Liver (tissue), 3 donors: ENCODE measurements around the gene CELF2.

ENCODE experiments used
- CTCF ChIP-seq: fragments of 150-350 bp; IDR thresholded peaks from 2 replicates; pipeline ENCODE4 v1.5.1; 2017; ENCODE audit warnings: improper control_type of control experiment, low read depth, low read length; ENCODE audit not compliant: missing input control
- EGR1 ChIP-seq, 2 donors: IDR thresholded peaks; 2 replicates each; pipeline ENCODE4 v1.6.1; 2016 to 2018; ENCODE audit warnings: antibody characterized with exemption in 2 of 2, low read depth in 2 of 2
- GABPA ChIP-seq, 2 donors: IDR thresholded peaks in 1 of 2; conservative IDR thresholded peaks in 1 of 2; 2 replicates each; pipeline ENCODE4 v1.6.1; 2016; ENCODE audit warnings: antibody characterized with exemption in 2 of 2, mild to moderate bottlenecking in 1 of 2, moderate library complexity in 1 of 2
- JUND ChIP-seq, 2 donors: IDR thresholded peaks; 2 replicates each; pipeline ENCODE4 v1.6.1; 2016; ENCODE audit warnings: antibody characterized with exemption in 2 of 2
- NR2F2 ChIP-seq: IDR thresholded peaks from 2 replicates; pipeline ENCODE4 v1.6.1; 2016; ENCODE audit warnings: antibody characterized with exemption
- RAD21 ChIP-seq, 2 donors: IDR thresholded peaks; 2 replicates each; pipeline ENCODE4 v1.6.1; 2016; ENCODE audit warnings: antibody characterized with exemption in 2 of 2, mild to moderate bottlenecking in 2 of 2
- SP1 ChIP-seq: IDR thresholded peaks from 2 replicates; pipeline ENCODE4 v1.6.1; 2018; ENCODE audit warnings: antibody characterized with exemption, mild to moderate bottlenecking
- TAF1 ChIP-seq: conservative IDR thresholded peaks from 2 replicates; pipeline ENCODE4 v1.6.1; 2016; ENCODE audit warnings: antibody characterized with exemption, mild to moderate bottlenecking
- YY1 ChIP-seq: IDR thresholded peaks from 2 replicates; pipeline ENCODE4 v1.6.1; 2016; ENCODE audit warnings: antibody characterized with exemption, mild to moderate bottlenecking
- TF ChIP-seq, protein P1 (sequence below): IDR thresholded peaks from 2 replicates; pipeline ENCODE4 v1.6.1; 2016; ENCODE audit warnings: antibody characterized with exemption, mild to moderate bottlenecking
- donor health status: healthy.
- donor health status: healthy.

GRCh38 chr10:11235771-11236170, 218.1 kb downstream of the CELF2 start:
- no peak for TF ChIP-seq YY1
- no peak for TF ChIP-seq CTCF
- no peak for TF ChIP-seq JUND (IDR thresholded peaks at IDR 0.05)
- no peak for TF ChIP-seq GABPA (IDR thresholded peaks at IDR 0.05 in 1 of 2, conservative IDR thresholded peaks at IDR 0.05 in 1 of 2)
- no peak for TF ChIP-seq EGR1 (IDR thresholded peaks at IDR 0.05; ENCODE audit: low read depth in 2 of 2)
- TF ChIP-seq TAF1, result no peak
- TF ChIP-seq SP1, result no peak
- TF ChIP-seq, protein P1, sequence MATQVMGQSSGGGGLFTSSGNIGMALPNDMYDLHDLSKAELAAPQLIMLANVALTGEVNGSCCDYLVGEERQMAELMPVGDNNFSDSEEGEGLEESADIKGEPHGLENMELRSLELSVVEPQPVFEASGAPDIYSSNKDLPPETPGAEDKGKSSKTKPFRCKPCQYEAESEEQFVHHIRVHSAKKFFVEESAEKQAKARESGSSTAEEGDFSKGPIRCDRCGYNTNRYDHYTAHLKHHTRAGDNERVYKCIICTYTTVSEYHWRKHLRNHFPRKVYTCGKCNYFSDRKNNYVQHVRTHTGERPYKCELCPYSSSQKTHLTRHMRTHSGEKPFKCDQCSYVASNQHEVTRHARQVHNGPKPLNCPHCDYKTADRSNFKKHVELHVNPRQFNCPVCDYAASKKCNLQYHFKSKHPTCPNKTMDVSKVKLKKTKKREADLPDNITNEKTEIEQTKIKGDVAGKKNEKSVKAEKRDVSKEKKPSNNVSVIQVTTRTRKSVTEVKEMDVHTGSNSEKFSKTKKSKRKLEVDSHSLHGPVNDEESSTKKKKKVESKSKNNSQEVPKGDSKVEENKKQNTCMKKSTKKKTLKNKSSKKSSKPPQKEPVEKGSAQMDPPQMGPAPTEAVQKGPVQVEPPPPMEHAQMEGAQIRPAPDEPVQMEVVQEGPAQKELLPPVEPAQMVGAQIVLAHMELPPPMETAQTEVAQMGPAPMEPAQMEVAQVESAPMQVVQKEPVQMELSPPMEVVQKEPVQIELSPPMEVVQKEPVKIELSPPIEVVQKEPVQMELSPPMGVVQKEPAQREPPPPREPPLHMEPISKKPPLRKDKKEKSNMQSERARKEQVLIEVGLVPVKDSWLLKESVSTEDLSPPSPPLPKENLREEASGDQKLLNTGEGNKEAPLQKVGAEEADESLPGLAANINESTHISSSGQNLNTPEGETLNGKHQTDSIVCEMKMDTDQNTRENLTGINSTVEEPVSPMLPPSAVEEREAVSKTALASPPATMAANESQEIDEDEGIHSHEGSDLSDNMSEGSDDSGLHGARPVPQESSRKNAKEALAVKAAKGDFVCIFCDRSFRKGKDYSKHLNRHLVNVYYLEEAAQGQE, result no peak
- TF ChIP-seq RAD21 (IDR thresholded peaks at IDR 0.05), result no peak
- TF ChIP-seq NR2F2, result no peak
